Stimulated activated CD4-positive, alpha-beta T cell treated with anti-CD3 and anti-CD28 coated beads, TNF-alpha, amount 100 ng/mL, for 1 hour (primary cell): ENCODE results near the gene ST7.
"Not testable (repeated sequence)": the region's sequence is repeated elsewhere in the genome, so short reads cannot be mapped to it uniquely, and the experiment has no call there.

Experiments used
- DNase-seq, 3 donors: peaks; one replicate each; pipeline ENCODE4 v3.0.0-alpha.2; 2020; ENCODE audit warnings: low read depth in 3 of 3, low spot score in 1 of 3

ST7 gene

DNA sequence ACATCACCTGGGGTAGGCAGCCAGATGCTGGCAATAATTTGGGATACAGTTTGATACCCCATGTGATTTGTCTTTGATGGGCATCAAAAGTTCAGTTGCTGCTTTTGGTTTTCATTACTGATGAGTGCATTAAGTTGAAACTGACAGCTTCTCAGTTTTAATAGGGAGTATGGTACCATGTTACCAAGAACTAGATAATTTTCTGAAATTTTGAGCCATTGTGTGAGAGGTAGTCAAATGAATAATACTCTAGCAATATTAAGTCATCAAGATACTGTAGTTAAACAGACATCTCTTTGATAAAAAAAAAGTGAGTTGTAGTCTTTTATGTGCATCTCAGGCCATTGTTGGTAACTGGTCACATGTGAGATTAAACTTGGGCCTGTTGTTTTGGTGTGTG, 71.5 kb downstream of the ST7 start:
- no peak for DNase-seq

DNA sequence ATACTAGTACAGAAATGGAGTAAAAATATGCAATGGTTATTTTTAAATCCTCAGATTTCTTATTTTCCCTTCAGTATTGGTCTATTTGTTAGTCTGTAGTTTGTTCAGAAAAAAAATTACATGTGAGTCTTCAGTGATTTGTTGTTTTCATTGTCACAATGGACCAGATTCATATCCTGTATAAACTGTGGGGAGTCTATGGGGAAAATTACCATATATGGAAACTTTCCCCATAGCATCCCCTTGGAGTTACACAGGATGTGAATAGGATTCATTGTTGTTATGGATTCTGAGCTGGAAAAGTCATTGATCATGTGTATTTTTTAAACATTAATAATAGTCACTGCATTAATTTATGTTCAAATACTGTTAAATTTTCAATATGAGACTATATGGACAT, 72.6 kb downstream of the ST7 start:
- DNase-seq, result no peak

DNA sequence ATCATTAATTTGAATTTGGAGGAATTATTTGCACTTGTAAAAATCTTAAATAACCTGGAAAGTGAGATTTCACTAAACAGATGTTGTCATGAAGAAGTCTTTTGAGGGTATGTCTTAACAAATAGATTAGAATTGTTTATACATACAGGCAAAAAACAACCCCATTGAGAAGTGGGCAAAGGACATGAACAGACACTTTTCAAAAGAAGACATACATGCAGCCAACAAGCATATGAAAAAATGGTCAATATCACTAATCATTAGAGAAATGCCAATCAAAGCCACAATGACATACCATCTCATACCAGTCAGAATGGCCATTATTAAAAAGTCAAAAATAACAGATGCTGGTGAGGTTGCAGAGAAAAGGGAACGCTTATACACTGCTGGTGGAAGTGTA, 77.0 kb downstream of the ST7 start:
- DNase-seq, result not testable (repeated sequence)

DNA sequence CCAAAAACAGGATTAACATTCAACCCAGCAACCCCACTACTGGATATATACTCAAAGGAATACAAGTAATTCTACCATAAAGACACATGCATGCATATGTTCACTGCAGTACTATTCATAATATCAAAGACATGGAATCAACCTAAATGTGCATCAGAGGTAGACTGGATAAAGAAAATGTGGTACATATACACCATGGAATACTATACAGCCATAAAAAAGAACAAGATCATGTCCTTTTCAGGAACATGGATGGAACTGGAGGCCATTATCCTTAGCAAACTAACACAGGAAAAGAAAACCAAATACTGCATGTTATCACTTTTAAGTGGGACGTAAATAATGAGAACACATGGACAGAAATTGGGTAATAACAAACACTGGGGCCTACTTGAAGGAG, 77.5 kb downstream of the ST7 start:
- DNase-seq, result not testable (repeated sequence)

DNA sequence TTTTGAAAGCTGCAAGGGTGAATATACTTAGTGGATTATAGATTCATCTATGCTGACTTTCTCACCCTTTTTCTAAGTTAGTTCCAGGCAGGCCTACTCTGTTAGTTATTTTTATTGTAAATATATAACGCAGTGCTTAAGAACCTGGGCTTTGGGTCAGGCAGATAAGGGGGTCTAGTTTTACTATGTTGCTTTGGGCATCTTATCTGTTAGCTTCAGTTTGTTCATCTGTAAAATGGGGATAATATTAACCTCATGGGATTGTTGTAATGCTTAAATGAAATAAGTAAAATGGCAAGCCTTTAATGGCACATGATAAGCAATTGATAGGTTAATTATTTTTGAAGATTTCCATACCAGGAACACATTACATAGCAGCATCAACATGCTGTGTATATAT, 79.5 kb downstream of the ST7 start:
- DNase-seq, result no peak

DNA sequence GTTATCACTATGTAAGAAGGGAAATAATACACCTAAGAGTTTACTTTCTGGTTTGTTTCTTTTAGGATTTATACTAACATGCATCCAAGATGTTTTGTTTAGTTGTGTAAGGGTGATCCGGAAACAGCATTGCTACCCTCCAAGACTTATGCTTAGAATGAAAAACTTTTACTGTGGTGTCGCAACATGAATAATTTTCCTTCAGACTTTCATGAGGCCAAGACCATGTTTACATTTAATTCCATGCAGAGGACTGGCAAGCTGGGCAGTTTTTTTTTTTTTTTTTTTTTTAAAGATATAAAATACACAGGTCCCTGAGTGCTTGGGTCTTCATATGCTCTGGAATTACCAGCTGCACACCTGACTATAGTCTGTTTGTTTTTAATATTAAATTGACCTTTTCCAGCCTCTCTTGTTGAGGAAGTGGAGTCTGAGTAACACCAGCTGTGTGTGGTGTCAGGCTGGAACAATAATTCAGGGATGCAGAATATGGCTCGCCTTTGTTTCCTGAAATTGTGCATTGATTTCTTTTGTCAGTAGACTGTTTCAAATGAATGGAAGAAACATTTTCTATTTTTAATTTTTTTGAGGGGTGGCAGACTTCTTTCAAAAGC, 81.7 kb downstream of the ST7 start:
- no peak for DNase-seq

DNA sequence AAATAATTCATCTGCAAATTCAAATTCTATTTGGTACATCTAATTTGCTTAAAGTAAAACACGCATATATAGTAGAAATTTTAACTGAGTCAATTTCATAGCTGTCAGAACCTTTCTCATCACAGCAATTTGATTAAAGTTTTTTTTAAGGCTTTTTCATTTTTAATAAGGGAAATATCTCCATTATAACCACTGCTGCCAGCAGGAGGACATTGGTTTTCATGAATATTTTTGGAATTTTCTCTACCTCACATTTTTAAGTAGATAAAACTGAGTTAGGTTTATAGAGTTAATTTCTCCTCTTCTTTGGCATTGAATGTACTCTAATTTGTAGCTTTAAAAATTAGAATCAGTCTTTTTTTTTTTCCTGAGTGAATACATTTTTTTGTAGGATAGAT, 82.2 kb downstream of the ST7 start:
- DNase-seq, result no peak

DNA sequence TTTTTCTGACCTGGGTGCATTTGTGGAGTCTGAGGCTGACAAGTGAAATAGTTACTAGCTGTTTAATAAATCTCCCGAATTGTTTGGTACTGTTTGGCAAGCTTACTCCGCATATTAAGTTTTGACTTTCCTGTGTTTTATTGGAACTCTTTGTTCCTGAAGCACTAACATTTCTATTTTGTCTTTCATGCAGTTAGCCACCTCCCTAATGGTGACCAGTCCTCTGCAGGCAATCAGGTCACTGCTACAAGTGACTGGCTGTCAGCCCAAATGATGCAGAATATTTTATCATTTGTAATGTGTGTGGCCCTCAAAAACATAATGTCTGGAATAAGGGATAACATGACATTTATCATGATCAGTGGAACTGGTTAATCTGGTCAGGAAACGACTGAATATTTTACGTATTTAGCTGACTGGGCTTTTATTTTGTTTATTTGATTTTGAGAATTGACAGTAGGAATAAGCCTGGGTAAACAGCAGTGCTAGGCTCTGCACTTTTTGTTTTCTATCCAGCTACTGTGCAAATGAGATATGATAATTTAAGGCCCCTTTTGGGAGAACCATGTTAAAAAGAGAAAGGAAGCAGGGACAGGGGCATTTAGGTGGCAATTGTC, 82.9 kb downstream of the ST7 start:
- DNase-seq, result no peak

DNA sequence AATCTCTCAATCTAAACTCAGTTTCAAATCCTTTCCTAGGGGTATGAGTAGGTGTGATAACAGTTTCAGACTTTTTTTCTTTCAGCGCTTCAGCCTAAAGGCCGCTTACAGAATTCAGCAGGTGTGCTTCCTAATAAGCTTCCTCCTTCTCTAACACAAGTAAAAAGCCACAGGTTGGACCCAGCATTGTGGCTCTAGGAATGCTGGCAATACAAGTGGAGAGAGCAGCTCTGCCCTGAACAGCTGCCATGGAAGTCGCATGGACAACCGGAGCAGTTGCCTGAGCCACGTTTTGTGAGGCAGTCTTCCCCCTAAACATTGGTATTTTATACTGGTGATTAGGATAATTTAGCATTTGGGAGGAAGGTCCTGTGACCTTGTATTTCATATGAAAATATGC, 83.5 kb downstream of the ST7 start:
- no peak for DNase-seq

DNA sequence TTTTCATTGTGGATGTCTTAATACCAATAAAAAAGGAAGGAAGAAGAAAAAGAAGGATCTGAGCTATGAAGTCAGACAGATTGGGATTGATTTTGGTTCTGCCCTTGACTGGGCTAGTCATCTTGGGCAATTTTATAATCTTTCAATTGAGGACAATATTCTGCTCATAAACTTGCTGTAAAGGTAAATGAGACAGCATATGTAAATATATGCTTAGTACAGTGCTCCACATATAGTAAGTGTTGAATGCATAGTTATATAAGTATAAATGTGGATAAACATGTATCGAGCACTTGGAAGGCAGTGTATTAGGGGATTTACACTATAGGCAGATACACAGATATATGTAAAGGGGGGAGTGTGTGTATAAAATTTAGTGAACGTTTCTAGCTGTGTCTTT, 85.1 kb downstream of the ST7 start:
- no peak for DNase-seq

DNA sequence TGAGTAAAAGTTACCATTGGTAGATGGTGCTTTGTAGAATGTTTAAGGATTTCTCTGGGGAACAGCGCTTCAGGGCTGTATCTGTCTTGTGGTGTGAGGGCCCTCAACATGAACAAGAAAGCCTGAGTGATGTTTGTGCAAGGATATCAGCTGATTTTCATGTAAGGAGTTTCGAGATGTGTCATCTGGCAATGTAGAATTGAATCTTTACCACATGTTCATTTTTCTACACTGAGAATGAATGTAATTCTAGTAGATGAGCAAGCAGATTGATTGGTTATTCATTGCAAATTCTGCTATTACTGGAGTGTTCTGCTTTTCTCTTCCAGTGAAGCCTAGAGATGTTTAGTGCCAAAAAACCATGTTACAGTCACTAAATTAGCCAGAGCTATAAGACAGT, 87.7 kb downstream of the ST7 start:
- no peak for DNase-seq

DNA sequence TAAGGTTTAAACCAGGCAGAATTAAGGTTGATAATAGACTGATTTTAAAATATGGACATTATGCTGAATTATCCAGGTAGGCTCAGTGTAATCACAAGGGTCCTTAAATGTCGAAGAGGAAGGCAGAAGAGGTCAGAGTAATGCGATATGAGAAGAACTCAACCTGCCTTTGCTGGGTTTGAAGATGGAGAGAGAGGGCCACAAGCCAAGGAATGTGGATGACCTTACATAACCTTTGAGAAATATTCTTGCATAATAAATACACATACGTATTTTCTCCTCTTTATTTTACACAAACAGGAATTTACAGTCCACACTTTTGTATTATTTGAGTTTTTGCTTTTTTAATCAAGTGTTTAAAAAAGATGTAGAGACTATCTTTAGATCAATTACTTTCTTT, 88.5 kb downstream of the ST7 start:
- DNase-seq, result no peak

DNA sequence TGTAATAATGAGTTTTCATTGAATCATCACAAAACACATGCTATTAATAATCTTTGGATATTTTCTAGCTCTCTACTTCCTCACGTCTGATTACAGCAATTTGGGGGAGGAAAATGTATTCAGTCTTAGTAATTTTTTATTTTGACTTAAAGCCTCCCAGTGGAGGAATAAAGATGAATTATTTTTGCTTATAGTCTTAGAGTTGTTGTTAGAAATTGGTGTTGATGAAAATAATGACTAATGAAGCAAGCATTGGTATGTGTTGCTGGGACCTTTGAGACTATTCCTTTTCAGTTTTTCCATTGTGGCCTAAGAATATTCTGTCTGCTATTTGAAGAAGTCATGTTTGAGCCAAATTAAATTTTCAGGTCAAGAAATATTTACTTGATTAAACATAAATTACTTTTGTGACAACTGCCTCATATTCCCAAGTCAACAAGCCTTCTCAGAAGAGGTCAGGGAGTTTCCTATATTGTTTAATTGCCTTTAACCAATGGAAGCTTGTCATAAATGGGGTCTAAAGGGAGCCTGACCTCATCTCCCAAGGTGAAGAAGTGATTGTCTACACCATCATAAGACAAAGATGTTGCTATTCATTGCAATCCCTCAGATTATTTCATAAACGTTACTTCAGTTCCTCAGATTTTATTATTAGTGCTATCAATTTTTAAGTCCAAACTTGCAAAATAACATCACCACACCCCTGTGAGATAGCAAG, 90.0 kb downstream of the ST7 start:
- no peak for DNase-seq

DNA sequence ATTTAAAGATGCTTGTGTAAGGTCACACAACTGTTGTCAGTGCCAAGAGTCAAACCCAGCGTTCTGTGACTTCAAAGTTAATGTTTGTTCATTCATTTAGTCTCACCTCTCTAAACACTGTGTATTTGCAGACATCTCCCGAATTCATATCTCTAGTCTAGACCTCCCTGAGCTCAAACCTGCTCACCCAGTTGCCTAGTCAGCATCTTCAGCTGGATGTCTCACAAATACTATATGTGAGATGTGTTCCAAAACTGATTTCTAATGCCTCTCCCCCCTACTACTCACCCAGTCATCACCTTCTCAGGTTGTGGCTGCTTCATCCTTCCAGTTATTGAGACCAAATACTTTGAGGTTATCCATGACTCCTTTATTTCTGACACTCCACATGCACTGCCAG, 91.4 kb downstream of the ST7 start:
- DNase-seq, result no peak

DNA sequence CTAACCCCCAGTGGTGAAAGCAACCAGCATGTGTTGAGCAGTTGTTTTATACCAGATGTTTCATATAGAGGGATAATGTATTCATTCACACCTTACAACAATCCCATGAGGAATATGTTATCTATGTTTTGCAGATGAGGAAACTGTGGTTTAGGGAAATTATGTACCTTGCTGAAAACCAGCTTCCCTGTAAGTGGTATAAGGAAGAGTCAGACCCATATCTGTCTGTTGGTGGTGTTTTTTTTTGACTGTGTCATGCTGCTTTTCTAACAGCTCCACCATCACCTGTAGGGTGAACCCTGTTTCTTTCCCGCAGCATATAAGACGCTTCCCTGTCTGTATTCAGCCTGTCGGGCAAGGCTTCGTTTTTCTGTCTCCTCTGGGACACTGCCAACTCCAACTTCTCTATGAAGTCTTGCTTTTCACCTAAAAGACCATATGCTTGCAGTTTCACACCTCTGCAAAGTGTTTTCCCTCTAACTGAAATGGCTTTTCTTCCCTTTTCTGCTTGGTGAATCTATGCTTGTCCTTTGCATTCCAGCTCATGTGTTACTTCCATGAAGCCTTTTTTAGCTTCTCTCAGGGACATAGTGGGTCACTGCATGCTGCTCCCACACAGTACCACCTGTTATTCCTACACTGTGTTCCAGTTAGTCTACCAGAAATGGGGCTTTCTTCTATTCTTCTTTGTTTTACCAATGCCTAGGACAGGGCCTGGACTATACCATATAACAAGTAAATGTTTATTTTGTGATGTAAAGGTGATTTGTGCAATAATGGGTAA, 92.8 kb downstream of the ST7 start:
- DNase-seq, result no peak

DNA sequence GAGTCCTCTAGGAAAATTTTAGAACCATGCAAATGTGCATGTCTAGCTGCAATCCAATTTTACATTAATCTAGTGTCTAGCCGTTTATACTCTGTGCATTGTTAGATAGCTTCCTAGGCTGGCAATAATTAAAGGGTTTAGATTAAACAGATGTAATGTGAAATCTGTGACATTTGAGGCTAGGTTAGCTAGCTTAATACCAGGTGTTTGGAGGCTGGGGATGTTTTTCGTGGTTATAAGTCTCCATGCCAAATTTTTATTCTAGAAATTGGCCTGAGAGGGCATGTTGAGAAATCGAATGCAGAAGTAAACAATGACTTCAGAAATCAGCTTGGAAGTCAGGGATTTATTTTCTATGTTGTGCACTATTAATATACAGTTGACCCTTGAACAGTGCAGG, 94.2 kb downstream of the ST7 start:
- DNase-seq, result no peak

DNA sequence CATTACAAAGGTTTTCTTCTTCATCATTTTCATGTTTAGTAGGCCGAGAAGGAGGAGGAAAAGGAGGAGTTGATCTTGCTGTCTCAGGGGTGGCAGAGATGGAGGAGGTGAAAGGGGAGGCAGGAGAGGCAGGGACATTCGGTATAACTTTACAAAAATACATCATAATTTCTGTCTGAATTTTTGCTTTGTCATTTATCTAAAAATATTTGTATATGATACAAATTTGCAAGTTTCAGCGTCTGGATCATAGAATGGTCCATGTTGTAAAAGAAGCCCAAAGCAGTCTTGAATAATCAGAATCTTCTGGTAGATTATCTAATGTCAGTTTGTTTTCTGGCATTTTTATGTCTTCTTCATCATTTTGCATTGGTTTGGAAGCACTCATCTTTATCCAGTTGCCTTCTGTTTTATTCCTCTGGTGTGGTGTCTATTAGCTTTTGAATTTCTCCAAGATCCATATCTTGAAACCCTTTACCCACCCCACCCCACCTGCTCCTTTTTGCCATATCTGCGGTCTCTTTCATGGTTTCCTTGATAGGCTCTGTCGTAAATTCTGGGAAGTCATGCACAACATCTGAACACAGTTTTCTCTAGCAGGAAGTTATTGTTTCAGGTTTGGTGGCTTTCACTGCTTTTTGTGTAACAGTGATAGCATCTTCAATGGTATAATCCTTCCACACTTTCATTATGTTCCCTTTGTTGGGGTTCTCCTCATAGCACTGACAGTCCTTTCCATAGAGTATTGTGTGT, 95.0 kb downstream of the ST7 start:
- DNase-seq, result no peak

DNA sequence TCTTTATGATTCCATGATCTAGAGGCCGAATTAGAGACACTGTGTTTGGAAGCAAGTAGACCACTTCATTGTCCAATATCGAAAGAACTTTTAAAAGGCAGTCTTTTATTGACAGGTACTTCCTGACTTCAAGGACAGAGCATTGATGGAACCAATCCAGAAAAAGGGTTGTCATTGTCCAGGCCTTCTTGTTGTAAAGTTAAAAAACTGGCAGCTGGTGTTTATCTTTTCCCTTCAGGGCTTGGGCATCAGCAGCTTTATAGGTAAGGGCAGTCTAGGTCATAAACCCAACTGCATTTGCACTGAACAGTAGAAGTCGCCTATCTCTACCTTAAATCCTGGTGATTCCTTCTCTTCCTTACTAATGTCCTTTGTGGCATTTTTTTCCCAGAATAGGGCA, 95.6 kb downstream of the ST7 start:
- DNase-seq, result no peak

DNA sequence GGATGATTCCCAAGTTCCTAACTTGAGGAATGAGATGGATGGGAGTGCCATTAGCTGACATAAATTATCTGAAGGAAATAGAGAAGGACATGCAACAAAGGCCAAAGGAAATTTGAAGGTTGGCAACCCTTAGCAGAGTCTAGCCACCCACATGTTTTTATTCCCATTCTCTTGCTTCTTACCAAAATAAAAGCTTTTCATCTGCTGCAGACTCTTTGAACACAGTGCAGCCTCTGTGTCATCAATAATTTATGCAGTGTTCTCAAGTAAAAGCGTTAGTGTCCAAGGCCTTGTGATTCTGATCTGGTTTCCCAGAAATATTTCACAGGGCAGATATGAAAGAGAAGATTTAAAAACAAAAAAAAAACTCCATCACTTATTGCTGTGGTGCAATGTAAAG, 98.5 kb downstream of the ST7 start:
- DNase-seq, result no peak

DNA sequence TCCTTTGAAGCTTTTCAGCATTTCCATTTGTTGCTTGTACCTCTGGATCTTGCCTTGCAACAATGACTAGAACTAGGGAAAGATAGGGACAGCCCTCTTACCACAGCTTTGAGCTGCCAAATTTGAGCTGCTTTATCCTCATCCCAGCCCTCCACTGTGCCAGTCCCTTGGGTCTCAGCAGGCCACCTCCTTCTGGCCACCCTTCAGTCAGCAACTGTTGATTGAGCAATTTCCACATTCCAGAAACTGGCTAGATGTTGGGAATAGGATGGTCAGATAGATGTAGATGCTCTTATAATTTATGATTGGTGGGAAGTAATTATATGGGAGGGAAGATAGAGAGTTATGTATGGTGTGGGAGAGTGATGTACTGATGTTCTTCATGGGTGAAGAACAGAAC, 100.1 kb downstream of the ST7 start:
- no peak for DNase-seq

DNA sequence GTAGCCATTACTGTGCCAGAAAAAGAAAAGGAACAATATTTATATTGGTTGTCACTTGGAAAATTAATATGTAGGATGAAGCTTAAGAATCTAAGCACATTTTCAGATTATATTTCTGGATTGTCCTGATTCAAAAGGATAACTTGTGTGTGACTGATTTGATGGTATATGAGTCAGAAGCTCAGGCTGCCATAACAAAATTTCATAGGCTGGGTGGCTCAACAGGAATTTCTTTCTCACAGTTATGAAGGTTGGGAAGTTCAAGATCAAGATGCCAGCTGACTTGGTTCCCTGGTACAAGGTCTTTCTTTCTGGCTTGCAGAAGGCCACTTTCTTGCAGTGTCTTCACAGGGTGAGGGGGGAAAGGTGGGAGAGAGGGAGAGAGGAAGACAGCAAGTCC, 108.5 kb downstream of the ST7 start:
- no peak for DNase-seq
